HEK293 (cell line): ENCODE measurements around the gene NR4A3.

Experiments
- CTCF ChIA-PET: fragments of 350-600 bp; formaldehyde crosslinking; extraction: SDS; loops from one replicate; lab custom pipeline; 2021; ENCODE audit warnings: antibody characterized with exemption; lab: Yijun Ruan, JAX
- POLR2A ChIA-PET: fragments of 300-600 bp; formaldehyde crosslinking; extraction: SDS; loops from one replicate; lab custom pipeline; 2020; ENCODE audit warnings: antibody characterized with exemption, inconsistent platforms; lab: Yijun Ruan, JAX
- H3K27ac ChIP-seq: fragments of 200-500 bp; sonication (Bioruptor generic); 2 replicates; pipeline ENCODE4 v1.5.1; 2014; ENCODE audit warnings: low read depth, low read length, control low read depth, inconsistent platforms; ENCODE audit errors: extremely low read depth
- H3K36me3 ChIP-seq, 2 experiments: fragments of 200-500 bp in 1 of 2; sonication (Bioruptor generic) in 1 of 2; 1 replicate in 1 of 2; 2 replicates in 1 of 2; pipeline ENCODE4 v1.5.1; 2014 to 2017; ENCODE audit warnings: inconsistent platforms in 2 of 2, low read length in 2 of 2; ENCODE audit not compliant: control insufficient read depth in 2 of 2, insufficient read depth in 1 of 2
- H3K4me1 ChIP-seq: fragments of 200-500 bp; sonication (Bioruptor generic); 2 replicates; pipeline ENCODE4 v1.5.1; 2014; ENCODE audit warnings: mild to moderate bottlenecking, low read length, inconsistent platforms; ENCODE audit not compliant: control insufficient read depth, insufficient read depth
- H3K4me3 ChIP-seq: 2 replicates; pipeline ENCODE4 v1.5.1; 2011; ENCODE audit warnings: low read depth, mild to moderate bottlenecking, control low read depth, low read length, moderate library complexity
- H3K9me3 ChIP-seq: fragments of 200-500 bp; sonication (Bioruptor generic); 2 replicates; pipeline ENCODE4 v1.5.1; 2014; ENCODE audit warnings: low read depth, low read length, inconsistent platforms; ENCODE audit not compliant: control insufficient read depth, insufficient read depth
- GLIS1 ChIP-seq: fragments of 450-650 bp; formaldehyde crosslinking; IDR thresholded peaks from 2 replicates; pipeline ENCODE4 v1.5.1; 2016; ENCODE audit warnings: missing biosample characterization, missing genetic modification characterization
- KLF8 ChIP-seq: fragments of 450-650 bp; formaldehyde crosslinking; IDR thresholded peaks from 2 replicates; pipeline ENCODE4 v1.5.1; 2016; ENCODE audit warnings: missing biosample characterization, missing genetic modification characterization
- SP2 ChIP-seq: fragments of 450-650 bp; formaldehyde crosslinking; IDR thresholded peaks from 2 replicates; pipeline ENCODE4 v1.5.1; 2016; ENCODE audit warnings: missing biosample characterization, missing genetic modification characterization
- SP3 ChIP-seq: fragments of 450-650 bp; formaldehyde crosslinking; IDR thresholded peaks from 2 replicates; pipeline ENCODE4 v1.5.1; 2016; ENCODE audit warnings: missing biosample characterization, missing genetic modification characterization
- WT1 ChIP-seq: fragments of 450-650 bp; formaldehyde crosslinking; IDR thresholded peaks from 2 replicates; pipeline ENCODE4 v1.5.1; 2016; ENCODE audit warnings: missing biosample characterization, missing genetic modification characterization
- ZBTB17 ChIP-seq: fragments of 450-650 bp; formaldehyde crosslinking; IDR thresholded peaks from 2 replicates; pipeline ENCODE4 v1.5.1; 2016; ENCODE audit warnings: missing biosample characterization, missing genetic modification characterization
- ZBTB20 ChIP-seq: fragments of 450-650 bp; formaldehyde crosslinking; IDR thresholded peaks from 2 replicates; pipeline ENCODE4 v1.5.1; 2016; ENCODE audit warnings: missing biosample characterization, missing genetic modification characterization
- ZBTB21 ChIP-seq: fragments of 450-650 bp; formaldehyde crosslinking; IDR thresholded peaks from 2 replicates; pipeline ENCODE4 v1.5.1; 2017; ENCODE audit warnings: missing biosample characterization, missing genetic modification characterization
- ZEB2 ChIP-seq: fragments of 450-650 bp; formaldehyde crosslinking; IDR thresholded peaks from 2 replicates; pipeline ENCODE4 v1.5.1; 2016; ENCODE audit warnings: missing biosample characterization, missing genetic modification characterization
- ZIC2 ChIP-seq: fragments of 450-650 bp; formaldehyde crosslinking; IDR thresholded peaks from 2 replicates; pipeline ENCODE4 v1.5.1; 2016; ENCODE audit warnings: missing biosample characterization, missing genetic modification characterization
- ZNF2 ChIP-seq: fragments of 450-650 bp; formaldehyde crosslinking; IDR thresholded peaks from 2 replicates; pipeline ENCODE4 v1.5.1; 2016; ENCODE audit warnings: missing biosample characterization, missing genetic modification characterization
- ZNF324 ChIP-seq: fragments of 450-650 bp; formaldehyde crosslinking; IDR thresholded peaks from 2 replicates; pipeline ENCODE4 v1.5.1; 2016; ENCODE audit warnings: missing biosample characterization, missing genetic modification characterization
- ZNF423 ChIP-seq: fragments of 450-650 bp; formaldehyde crosslinking; IDR thresholded peaks from 2 replicates; pipeline ENCODE4 v1.5.1; 2016; ENCODE audit warnings: missing biosample characterization, missing genetic modification characterization
- ZNF501 ChIP-seq: fragments of 450-650 bp; formaldehyde crosslinking; IDR thresholded peaks from 2 replicates; pipeline ENCODE4 v1.5.1; 2016; ENCODE audit warnings: missing biosample characterization, missing genetic modification characterization
- ZNF510 ChIP-seq: fragments of 450-650 bp; formaldehyde crosslinking; IDR thresholded peaks from 2 replicates; pipeline ENCODE4 v1.5.1; 2018; ENCODE audit warnings: mild to moderate bottlenecking, missing genetic modification characterization, missing biosample characterization; ENCODE audit not compliant: insufficient replicate concordance
- ZNF558 ChIP-seq: fragments of 450-650 bp; formaldehyde crosslinking; IDR thresholded peaks from 2 replicates; pipeline ENCODE4 v1.5.1; 2016; ENCODE audit warnings: missing biosample characterization, missing genetic modification characterization
- ZNF580 ChIP-seq: fragments of 450-650 bp; formaldehyde crosslinking; IDR thresholded peaks from 2 replicates; pipeline ENCODE4 v1.5.1; 2016; ENCODE audit warnings: missing biosample characterization, missing genetic modification characterization
- ZNF626 ChIP-seq: fragments of 450-650 bp; sonication (Bioruptor Pico); formaldehyde crosslinking; IDR thresholded peaks from 2 replicates; pipeline ENCODE4 v1.5.1; 2018; ENCODE audit warnings: missing biosample characterization, missing genetic modification characterization, inconsistent platforms
- ZNF660 ChIP-seq: fragments of 450-650 bp; IDR thresholded peaks from 2 replicates; pipeline ENCODE4 v1.5.1; 2018; ENCODE audit warnings: missing biosample characterization, mild to moderate bottlenecking, missing genetic modification characterization
- ZNF692 ChIP-seq: fragments of 450-650 bp; formaldehyde crosslinking; IDR thresholded peaks from 2 replicates; pipeline ENCODE4 v1.5.1; 2016; ENCODE audit warnings: missing biosample characterization, missing genetic modification characterization
- ZNF76 ChIP-seq: fragments of 450-650 bp; formaldehyde crosslinking; IDR thresholded peaks from 2 replicates; pipeline ENCODE4; 2016; ENCODE audit warnings: low read depth, missing biosample characterization, missing genetic modification characterization, borderline replicate concordance
- ZSCAN23 ChIP-seq: fragments of 450-650 bp; formaldehyde crosslinking; IDR thresholded peaks from 2 replicates; pipeline ENCODE4 v1.5.1; 2016; ENCODE audit warnings: missing biosample characterization, missing genetic modification characterization
- ZSCAN30 ChIP-seq: fragments of 450-650 bp; IDR thresholded peaks from 2 replicates; pipeline ENCODE4 v1.5.1; 2018; ENCODE audit warnings: missing biosample characterization, mild to moderate bottlenecking, missing genetic modification characterization, moderate library complexity
- ZSCAN4 ChIP-seq: fragments of 450-650 bp; formaldehyde crosslinking; IDR thresholded peaks from 2 replicates; pipeline ENCODE4 v1.5.1; 2017; ENCODE audit warnings: missing biosample characterization, missing genetic modification characterization
- ZXDB ChIP-seq: fragments of 450-650 bp; formaldehyde crosslinking; IDR thresholded peaks from 2 replicates; pipeline ENCODE4 v1.5.1; 2016; ENCODE audit warnings: missing biosample characterization, missing genetic modification characterization
- TF ChIP-seq, protein P1 (sequence below): fragments of 450-650 bp; formaldehyde crosslinking; IDR thresholded peaks from 2 replicates; pipeline ENCODE4 v1.5.1; 2016; ENCODE audit warnings: missing biosample characterization, missing genetic modification characterization
- TF ChIP-seq, protein P2 (sequence below): fragments of 450-650 bp; formaldehyde crosslinking; IDR thresholded peaks from 2 replicates; pipeline ENCODE4 v1.5.1; 2016; ENCODE audit warnings: missing biosample characterization, missing genetic modification characterization
- TF ChIP-seq, protein P3 (sequence below): fragments of 450-650 bp; formaldehyde crosslinking; IDR thresholded peaks from 2 replicates; pipeline ENCODE4 v1.5.1; 2016; ENCODE audit warnings: missing biosample characterization, missing genetic modification characterization

The NR4A3 gene

DNA sequence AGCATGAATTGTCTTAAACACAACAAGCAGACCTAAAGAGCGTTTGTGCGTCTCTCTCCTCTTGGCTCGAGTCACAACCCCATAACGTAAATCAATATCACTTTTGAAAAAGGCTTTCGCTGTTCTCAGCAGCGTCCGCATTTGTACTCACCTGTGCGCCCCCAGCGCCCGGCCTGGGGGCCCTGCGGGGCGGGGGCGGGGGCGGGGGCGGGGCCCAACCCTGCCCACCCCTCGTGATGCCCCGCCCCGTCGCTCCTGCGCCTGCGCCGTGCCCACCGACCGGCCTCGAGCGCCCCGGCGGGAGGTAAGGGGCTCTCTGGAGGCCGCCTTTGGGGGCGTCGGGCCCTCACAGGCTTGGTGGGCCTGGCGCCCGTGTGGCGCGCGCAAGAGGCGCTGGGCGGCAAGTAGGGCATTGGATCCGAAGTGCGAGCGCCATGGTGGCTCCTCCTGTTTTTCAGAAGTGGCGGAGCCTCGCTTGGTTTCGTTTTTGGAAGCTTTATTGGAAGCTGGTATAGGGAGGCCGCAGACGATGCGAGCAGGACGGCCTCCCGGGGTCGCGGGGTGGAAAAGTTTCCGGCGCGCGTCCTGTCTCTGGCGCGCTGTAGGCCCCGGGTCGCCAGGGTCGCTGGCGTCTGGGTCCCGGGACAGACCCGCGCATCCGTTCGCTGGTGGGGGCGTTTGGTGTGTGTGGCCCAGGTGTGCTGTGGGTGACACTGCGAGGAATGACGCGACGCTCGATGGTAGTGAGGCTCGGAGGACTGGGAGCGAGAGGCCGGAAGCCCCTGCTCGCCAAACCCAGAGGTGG is 84.9 kb downstream of the NR4A3 start, which contains the start of gene STX17:
STX17 (plus strand) TSS at position 252 of the 805 bp plus-strand sequence. CDS start 8,586 bp downstream, outside the sequence.
- Histone ChIP-seq H3K36me3 (peaks cover 0 to 2% of the 10 kb centered on the region in 2 experiments; a peak in 1 of 3 replicates), H3K4me3 (peak within 1 kb of the TSS; percentile 77), H3K9me3 (no peaks in the 10 kb centered on the region), H3K4me1 (peaks cover 3% of the 10 kb centered on the region; the same call in 1 of the 2 replicates), H3K27ac (peak within 1 kb of the TSS; percentile 92)
- ChIA-PET POLR2A (interaction anchor here (0.9 to 2.0 kb wide), 3 partner anchors 85 to 87 kb away, joined by 4 to 9 read pairs (median 9); partner anchors contain the start of gene NR4A3), CTCF (interaction anchor here (0.6 to 0.8 kb wide), 2 partner anchors 13 to 97 kb away, joined by 3 to 5 read pairs; no protein-coding TSS in a partner anchor)
- TF ChIP-seq ZNF423 (peak; percentile 66; the same call in 1 of the 2 replicates), ZBTB20 (tag by site-specific recombination) (0 out of 2 replicates have a peak, but pooled peaks have one; percentile 41), ZSCAN23 (tag by site-specific recombination) (0 out of 2 replicates have a peak, but pooled peaks have one; percentile 15), ZNF510 (no peak), ZNF626 (no peak), SP2 (tag by site-specific recombination) (peak; percentile 24), WT1 (tag by site-specific recombination) (0 out of 2 replicates have a peak, but pooled peaks have one; percentile 23), ZIC2 (tag by site-specific recombination) (peak; percentile 61), ZSCAN4 (tag by site-specific recombination) (0 out of 2 replicates have a peak, but pooled peaks have one; percentile 17), SP3 (tag by site-specific recombination) (peak; percentile 52; the same call in 1 of the 2 replicates), ZBTB21 (tag by site-specific recombination) (0 out of 2 replicates have a peak, but pooled peaks have one; percentile 12), ZNF2 (tag by site-specific recombination) (peak; percentile 77), GLIS1 (tag by site-specific recombination) (peak; percentile 80), ZXDB (tag by site-specific recombination) (peak; percentile 83), ZBTB17 (tag by site-specific recombination) (peak; percentile 30), ZNF580 (tag by site-specific recombination) (peak; percentile 37; the same call in 1 of the 2 replicates), KLF8 (tag by site-specific recombination) (peak; percentile 21; the same call in 1 of the 2 replicates), ZSCAN30 (tag by site-specific recombination) (peak; percentile 69), ZNF692 (peak; percentile 63), ZNF76 (tag by site-specific recombination) (peak; percentile 64; the same call in 1 of the 2 replicates), ZNF324 (tag by site-specific recombination) (peak; percentile 55; the same call in 1 of the 2 replicates), ZNF558 (no peak), ZEB2 (tag by site-specific recombination) (peak; percentile 58), ZNF501 (tag by site-specific recombination) (peak; percentile 83), ZNF660 (peak; percentile 35; the same call in 1 of the 2 replicates)
- TF ChIP-seq, protein P1, sequence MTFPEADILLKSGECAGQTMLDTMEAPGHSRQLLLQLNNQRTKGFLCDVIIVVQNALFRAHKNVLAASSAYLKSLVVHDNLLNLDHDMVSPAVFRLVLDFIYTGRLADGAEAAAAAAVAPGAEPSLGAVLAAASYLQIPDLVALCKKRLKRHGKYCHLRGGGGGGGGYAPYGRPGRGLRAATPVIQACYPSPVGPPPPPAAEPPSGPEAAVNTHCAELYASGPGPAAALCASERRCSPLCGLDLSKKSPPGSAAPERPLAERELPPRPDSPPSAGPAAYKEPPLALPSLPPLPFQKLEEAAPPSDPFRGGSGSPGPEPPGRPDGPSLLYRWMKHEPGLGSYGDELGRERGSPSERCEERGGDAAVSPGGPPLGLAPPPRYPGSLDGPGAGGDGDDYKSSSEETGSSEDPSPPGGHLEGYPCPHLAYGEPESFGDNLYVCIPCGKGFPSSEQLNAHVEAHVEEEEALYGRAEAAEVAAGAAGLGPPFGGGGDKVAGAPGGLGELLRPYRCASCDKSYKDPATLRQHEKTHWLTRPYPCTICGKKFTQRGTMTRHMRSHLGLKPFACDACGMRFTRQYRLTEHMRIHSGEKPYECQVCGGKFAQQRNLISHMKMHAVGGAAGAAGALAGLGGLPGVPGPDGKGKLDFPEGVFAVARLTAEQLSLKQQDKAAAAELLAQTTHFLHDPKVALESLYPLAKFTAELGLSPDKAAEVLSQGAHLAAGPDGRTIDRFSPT (tag by site-specific recombination), result peak; percentile 81
- TF ChIP-seq, protein P2, sequence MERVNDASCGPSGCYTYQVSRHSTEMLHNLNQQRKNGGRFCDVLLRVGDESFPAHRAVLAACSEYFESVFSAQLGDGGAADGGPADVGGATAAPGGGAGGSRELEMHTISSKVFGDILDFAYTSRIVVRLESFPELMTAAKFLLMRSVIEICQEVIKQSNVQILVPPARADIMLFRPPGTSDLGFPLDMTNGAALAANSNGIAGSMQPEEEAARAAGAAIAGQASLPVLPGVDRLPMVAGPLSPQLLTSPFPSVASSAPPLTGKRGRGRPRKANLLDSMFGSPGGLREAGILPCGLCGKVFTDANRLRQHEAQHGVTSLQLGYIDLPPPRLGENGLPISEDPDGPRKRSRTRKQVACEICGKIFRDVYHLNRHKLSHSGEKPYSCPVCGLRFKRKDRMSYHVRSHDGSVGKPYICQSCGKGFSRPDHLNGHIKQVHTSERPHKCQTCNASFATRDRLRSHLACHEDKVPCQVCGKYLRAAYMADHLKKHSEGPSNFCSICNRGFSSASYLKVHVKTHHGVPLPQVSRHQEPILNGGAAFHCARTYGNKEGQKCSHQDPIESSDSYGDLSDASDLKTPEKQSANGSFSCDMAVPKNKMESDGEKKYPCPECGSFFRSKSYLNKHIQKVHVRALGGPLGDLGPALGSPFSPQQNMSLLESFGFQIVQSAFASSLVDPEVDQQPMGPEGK (tag by site-specific recombination), result peak; percentile 81; the same call in 1 of the 2 replicates
- TF ChIP-seq, protein P3, sequence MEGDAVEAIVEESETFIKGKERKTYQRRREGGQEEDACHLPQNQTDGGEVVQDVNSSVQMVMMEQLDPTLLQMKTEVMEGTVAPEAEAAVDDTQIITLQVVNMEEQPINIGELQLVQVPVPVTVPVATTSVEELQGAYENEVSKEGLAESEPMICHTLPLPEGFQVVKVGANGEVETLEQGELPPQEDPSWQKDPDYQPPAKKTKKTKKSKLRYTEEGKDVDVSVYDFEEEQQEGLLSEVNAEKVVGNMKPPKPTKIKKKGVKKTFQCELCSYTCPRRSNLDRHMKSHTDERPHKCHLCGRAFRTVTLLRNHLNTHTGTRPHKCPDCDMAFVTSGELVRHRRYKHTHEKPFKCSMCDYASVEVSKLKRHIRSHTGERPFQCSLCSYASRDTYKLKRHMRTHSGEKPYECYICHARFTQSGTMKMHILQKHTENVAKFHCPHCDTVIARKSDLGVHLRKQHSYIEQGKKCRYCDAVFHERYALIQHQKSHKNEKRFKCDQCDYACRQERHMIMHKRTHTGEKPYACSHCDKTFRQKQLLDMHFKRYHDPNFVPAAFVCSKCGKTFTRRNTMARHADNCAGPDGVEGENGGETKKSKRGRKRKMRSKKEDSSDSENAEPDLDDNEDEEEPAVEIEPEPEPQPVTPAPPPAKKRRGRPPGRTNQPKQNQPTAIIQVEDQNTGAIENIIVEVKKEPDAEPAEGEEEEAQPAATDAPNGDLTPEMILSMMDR (tag by site-specific recombination), result peak; percentile 46
